HG03103 (cell line): Measurements from ENCODE around the gene ANKDD1A.

ENCODE experiments used
- ATAC-seq: cut with Tn5 transposase; IDR thresholded peaks from one replicate; pipeline ENCODE4 v1.9.1; 2021; ENCODE audit warnings: low read depth; ENCODE audit not compliant: unreplicated experiment

Gene ANKDD1A

DNA sequence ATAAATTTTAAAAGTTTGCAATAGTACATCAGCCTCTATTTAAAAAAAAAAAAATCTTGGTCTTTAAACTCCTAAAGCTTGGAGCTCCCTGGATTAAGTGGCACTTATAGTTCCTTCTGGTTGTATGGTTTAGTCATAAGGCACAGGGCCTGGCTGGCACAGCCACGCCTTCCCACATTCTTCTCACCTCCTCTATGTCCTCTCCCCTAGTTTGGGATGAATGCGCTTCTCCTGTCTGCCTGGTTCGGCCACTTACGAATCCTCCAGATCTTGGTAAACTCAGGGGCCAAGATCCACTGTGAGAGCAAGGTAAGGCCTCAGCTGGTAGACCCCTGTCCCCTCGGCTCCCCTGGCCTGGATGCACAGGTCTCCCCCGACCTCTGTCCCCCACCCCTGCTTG lies 10.0 kb downstream of the ANKDD1A start:
- ATAC-seq = no peak

DNA sequence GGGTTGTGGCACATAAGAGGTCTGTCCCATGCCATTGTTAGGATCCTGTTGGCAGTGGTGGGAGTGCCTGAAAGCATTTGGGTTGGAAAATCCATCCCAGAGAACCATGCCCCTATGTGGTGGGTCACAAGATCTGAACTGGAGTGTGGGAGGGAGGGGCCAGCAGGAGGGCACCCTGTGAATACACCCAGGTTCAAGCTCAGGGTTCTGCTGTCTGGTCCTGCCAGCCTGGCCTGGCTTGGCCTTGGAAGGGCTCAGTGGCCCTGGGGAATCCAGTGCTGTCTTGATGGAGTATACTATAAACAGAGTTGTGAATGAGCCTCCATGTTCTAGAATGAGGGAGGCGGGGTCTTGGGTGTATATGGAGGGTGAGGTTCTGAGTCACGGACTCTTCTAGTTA lies 11.8 kb downstream of the ANKDD1A start:
- ATAC-seq = no peak

DNA sequence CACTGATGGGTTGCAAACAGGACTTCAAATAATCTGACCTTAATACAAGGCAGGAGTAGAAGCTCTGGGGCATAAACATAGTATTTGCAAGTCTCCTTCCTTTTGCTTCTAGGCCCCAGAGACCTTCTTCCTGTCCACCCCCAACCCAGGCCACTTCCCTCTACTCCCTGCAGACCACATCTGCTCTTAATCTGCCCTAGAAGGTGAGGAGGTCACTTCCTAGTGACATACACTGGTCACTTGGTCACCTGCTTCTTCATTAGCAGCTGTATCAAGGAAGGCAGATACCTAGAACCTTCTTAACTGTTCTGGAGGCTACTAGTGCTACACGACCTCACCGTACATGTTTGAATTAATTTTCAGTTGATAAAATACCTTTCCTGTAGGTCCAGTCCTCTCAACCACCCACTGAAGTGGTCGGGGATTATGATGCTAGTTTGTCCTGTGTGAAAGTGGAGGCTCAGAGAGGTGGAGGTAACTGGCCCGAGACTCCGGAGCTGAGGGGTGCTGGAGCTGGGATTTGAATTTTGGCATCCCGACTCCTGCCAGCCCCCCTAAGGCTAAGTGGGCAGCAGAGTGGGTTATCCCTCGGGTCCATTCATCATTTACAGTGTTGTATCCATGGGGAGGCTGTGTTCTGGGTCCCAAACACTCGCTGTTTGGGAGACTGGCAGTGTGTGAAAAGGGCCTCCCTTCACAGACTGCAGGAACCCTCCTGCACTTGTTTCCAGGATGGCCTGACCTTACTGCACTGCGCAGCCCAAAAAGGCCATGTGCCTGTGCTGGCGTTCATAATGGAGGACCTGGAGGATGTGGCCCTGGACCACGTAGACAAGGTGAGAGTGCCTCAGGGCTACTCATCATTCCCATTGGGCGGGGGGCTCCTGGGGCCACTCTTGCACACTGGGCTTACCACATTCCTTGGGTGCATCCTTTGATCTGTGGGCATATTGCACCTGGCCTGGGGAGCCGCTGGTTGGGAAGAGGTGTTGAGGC lies 13.9 kb downstream of the ANKDD1A start:
- no peak for ATAC-seq

DNA sequence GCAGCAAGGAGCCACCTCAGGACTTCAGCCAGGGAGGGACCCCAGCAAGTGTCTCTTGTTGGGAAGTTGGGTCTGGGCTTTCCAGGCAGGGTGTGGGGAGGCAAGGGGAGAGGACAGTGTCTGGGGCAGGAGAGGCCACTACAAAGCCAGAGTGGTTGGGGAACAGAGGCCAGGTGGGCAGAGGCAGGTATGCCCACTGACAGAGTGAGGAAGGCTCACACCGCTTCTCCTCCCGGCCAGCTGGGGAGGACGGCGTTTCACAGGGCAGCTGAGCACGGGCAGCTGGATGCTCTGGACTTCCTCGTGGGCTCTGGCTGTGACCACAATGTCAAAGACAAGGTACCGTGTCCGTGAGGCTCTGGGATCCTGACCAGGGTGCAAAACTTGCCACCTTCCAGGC lies 15.0 kb downstream of the ANKDD1A start:
- ATAC-seq = no peak

DNA sequence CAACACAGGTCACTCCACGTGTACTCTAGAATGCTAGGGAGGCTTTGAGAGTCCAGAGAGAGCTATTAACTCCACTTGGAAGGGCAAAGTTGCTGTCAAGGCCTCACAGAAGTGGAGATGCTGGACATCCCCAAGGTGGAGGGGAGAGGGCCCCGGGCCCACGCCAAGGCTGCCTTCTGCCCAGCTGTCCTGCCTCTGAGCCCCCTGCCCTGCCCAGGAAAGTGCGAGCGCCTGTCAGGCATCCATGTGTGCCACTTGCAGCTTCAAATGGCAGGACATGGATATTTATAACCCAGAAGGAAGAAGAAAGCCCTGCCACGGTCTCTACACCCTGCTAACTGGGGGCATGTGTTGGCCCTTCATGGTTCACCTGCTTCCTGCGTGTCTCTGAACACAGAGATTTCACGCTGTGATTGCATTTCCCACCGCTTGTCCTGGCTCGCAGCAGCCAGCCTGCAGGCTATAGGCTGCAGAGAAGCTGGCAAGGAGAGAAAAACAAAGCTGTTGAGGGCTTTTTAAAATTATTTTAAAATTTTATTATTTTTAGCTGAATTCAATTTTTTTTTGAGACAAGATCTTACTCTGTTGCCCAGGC lies 17.0 kb downstream of the ANKDD1A start:
- no peak for ATAC-seq

DNA sequence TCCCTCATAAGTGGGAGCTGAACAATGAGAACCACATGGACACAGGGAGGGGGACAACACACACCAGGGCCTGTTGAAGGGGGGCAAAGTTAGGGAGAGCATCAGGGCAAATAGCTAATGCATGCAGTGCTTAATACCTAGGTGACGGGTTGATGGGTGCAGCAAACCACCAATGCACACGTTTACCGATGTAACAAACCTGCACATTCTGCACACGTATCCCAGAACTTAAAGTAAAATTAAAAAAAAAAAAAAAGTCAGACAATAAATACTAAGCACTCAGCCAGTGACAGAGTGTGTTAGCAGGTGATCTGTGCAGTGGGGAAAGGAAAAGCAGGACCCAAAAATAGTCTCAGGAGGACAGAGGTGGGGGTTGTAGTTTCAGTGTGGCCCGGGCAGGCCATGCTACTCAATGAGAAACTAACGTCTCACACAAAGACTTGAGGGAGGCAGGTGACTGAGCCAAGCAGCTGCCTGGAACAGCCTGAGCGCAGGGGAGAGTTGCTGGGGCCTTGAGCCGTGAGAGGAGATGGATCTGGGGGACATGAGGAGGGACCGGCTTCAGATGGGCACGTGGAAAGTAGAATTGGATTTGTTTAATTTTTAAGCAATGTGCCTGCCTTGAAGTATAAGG lies 18.4 kb downstream of the ANKDD1A start:
- ATAC-seq = peak; percentile 63

DNA sequence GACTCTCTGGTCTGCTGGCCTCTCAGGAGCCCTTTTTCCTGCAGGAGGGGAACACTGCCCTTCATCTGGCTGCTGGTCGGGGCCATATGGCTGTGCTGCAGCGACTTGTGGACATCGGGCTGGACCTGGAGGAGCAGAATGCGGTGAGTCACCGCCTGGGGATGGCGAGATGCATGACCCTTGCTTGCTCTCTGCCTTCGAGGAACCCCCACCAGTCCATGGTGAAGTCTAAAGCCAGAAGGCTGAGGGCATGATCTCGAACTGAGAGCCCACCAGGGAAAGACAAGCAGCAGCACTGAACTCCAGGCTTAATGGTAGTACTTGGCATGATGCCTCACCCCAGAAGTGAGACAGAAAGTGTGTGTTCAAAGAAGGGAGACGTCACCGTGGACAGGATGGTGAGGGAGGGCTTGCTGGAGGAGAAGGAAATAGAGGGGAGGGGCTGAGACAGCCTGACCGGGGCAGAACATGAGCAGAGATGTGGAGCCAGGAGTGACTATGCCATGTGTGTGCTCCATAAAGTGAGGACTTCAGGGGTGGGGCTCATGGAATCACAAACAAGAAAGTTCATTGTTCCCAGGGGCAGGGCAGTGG lies 19.2 kb downstream of the ANKDD1A start:
- no peak for ATAC-seq

DNA sequence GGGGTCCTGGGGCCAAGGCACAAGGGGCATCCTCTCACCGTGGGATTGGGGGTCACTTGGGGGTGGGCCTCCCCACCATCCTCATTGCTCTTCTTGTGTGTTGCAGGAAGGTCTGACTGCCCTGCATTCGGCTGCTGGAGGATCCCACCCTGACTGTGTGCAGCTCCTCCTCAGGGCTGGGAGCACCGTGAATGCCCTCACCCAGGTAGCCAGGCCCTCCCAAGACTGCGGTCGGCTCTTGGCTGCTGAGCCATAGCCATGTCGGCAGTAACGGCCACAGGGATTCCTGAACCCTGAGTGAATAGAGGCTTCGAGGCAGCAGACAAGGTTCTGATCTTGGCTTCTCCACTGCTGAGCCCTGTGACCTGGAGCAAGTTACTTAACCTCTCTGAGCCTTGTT lies 19.7 kb downstream of the ANKDD1A start:
- no peak for ATAC-seq

DNA sequence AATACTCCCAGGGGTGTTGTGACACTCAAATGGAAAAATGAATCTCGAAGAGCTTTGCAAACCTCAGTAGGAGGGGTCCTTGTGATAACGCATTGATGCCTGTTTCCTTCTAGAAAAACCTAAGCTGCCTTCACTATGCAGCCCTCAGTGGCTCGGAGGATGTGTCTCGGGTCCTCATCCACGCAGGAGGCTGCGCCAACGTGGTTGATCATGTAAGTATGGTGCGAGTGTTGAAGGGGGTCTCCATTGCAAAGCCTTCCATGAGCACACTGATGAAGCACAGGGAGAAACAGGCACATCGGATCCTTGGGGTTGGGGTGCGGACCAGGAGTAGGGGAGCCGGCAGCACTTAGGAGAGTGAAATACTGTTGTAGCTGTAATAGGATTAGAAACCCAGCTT lies 22.3 kb downstream of the ANKDD1A start:
- ATAC-seq = no peak

DNA sequence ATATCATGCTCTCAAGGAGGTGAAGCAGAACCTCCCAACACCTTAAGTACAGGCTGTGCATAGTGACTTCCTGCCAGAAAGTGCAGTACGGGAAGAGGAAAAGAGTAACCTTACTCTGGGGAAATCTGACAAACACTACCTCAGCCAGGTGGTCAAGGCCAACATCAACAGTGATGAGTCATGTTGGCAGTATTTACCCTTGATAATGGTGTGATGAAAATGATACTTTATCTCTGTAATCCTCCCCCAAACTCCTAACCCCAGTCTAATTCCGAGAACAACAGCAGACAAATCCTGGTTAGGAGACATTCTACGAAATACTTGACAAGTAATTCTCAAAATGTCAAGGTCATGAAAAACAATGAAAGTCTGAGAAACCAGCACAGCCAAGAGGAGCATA lies 26.5 kb downstream of the ANKDD1A start:
- no peak for ATAC-seq

DNA sequence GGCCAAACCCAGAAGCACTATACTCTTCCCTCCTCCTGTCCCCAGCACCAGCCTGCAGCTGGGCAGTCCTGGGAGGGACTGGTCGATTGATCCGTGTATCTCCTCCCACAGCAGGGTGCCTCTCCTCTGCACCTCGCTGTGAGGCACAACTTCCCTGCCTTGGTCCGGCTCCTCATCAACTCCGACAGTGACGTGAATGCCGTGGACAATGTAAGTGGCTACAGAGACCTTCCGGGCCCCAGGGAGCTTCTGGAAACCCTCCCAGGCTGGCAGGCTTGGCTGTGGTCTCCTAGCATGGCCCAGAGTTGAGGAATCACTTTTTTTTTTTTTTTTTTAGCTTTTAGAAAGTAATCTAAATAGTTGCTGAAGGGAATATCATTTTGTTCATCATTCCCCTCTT lies 30.7 kb downstream of the ANKDD1A start:
- no peak for ATAC-seq

DNA sequence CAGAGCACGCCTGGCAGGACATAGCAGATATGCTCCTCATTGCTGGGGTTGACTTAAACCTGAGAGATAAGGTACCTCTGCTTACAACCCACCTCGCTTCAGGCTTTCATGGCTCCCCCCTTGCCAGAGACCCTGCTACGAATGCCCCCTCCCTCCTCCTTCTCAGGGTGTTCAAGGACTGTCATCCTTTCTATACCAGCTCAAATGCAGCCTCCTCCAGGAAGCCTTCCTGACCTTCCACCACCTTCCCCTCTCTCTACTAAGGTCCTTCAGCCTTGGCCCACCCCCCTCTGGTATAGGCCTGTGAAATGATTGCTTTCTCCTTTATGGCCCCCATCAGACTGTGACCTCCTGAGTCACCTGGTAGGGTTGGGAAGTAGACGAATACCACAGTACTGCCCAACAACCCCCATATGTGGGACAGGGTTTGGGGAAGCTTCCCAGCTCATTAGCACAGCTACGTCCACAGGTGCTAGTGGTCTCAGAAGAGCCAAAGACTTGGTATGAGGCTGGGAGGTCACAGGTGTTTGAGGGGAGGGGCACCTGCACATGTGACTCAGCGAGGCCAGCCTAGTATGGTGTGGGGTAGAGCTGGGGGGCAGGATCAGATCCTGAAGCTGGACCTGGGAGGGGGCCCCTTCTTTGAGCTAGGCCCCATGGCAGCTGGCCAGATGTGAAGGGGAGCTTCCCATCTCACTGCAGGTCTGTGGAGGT lies 32.0 kb downstream of the ANKDD1A start:
- no peak for ATAC-seq

DNA sequence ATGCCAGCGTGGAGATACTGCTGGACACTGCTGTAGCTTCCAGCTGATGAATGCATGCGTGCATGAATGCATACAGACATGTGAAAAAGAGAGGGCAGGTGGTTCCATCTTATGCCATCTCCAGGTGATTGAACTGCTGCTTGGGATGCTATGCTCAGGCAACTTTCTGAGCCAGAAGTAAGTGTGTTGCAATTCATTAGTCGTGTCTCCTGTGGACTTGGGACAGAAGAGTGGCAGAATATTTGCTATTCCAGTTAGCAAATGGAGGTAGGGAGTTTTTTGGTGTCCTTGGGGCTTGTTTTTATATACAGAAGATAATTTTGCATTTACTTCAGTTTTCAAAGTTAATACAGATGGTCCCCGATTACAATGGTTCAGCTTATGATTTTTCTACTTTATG lies 33.3 kb downstream of the ANKDD1A start:
- no peak for ATAC-seq

DNA sequence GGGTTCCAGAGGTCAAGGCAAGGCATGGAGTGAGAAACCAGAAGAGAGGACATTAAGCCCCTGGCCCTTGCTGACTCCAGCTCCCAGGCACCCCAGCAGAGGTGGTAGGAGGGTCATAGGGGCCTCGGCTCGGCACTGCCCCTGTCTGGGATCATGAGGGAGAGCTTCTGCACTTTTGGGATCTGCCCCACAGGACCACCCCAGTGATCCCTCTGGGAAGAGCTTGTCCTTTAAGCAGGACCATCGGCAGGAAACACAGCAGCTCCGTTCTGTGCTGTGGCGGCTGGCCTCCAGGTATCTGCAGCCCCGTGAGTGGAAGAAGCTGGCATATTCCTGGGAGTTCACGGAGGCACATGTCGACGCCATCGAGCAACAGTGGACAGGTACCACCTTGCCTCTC lies 35.5 kb downstream of the ANKDD1A start:
- ATAC-seq = no peak

DNA sequence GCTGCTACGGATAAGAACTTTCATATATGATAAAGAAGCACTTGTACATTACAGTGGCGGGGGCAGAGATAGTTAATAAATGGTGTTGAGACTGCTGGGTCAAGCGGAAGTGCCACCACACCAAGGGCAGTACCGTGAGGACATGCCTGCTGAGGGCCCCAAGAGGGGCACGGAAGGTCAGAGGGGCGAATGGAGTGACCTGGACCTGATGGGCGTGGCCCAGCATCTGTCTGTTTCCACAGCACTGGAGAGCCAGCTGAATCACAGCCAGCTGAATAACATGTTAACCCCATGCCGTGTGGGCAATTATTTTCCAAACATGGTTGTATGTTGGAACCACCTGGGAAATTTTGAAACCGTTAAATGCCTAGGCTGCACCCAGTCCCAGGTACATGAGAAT lies 37.2 kb downstream of the ANKDD1A start:
- ATAC-seq = no peak

DNA sequence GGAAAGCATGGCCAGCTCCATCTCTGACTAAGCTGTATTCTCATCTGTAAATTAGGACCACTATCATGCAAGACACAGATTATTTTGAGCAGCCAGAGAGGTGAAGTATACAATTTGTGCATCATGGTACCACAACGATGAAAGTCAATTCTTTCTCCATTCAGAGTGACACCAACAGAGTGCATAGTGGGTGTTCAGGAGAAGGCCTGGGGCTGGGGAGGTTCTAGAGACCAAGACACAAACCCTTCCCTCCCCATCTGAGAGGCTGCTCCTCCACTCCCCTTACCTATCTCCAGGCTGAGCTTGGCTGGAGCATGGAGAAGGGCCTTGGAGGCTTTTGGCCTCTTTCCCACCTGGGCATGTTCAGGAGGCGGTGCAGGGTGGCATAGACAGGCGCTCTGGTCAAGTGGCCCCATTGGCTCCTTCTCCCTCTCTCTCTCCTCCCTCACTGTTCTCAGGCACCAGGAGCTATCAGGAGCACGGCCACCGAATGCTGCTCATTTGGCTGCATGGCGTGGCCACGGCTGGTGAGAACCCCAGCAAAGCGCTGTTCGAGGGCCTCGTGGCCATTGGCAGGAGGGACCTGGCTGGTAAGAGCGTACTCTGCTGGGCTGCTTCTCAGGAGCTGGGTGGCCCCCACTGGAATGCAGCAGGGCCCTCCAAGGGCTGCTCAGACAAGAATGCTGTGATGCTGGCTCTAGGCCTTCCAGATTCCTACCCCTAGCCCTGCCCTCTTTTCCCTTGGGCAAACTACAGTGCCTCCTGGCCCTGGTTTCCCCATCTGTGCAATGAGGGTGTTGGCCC lies 37.9 kb downstream of the ANKDD1A start:
- no peak for ATAC-seq

DNA sequence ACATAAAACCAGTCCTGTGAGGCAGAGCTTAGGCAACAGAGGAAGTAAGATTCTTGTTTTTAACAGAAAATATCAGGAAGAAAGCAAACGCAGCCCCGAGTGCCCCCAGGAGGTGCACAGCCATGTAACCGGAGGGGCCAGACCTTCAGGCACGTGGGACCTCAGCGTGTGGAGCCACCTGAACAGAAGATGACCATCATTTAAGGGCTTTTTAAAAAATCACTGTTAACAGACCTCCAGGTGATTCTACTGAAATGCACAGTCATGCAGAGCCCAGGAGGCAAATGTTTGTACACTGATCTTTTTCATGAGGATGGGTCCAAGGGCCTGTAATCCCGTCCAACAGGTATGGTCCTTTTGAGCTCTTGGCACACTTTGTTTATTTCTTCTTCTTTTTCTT lies 39.2 kb downstream of the ANKDD1A start:
- ATAC-seq = no peak

DNA sequence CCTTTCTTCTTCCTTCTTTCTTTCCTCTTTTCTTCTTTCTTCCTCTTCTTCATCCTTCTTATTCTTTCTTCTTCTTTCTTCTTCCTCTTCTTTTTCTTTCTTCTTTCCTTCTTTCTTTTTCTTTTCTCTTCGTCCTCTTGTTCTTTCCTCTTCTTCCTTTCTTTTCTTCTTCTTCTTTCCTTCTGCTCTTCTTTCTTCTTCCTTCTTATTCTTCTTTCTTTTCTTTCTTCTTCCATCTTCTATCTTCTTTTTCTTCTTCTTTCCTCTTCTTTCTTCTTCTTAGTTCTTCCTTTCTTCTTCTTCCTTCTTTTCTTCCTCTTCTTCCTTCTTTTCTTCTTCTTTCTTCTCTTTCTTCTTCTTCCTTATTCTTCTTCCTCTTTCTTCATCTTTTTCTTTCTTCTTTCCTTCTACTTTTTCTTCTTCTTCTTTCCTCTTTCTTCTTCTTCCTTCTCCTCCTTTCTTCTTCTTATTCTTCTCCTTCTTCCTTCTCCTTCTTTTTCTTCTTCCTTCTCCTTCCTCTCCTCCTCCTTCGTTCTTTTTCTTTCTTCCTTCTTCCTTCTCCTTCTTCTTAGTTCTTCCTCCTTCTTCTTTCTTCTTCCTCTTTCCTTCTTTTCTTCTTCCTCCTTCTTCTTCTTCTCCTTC lies 40.2 kb downstream of the ANKDD1A start:
- no peak for ATAC-seq

DNA sequence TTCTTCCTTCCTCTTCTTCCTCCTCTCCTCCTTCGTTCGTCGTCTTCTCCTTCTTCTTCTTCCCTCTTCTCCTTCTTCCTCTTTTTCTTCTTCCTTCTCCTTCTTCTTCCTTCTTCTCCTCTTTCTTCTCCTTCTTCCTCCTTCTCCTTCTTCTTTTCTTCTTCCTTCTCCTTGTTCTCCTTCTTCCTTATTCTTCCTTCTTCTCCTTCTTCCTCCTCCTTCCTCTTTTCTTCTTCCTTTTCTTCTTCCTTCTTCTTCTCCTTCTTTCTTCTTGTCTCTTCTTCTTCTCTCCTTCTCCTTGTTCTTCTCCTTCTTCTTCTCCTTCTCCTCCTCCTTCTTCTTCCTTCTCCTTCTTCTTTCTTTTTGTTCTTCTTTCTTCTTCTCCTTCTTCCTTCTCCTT lies 42.7 kb downstream of the ANKDD1A start:
- ATAC-seq = no peak
